Measurements from ENCODE around the gene MIER3. TPM values are rescaled to one million over a fixed set of nuclear protein-coding genes. Genes with fewer than 3 reads are reported as not detected.

The MIER3 gene
- total and polyA plus RNA-seq, 9 of the 15 experiments (the other 6 are each of a cell fraction or from before 2014, with no cell fraction given), result 4.1 to 29.3 (median 13.0) TPM

DNA sequence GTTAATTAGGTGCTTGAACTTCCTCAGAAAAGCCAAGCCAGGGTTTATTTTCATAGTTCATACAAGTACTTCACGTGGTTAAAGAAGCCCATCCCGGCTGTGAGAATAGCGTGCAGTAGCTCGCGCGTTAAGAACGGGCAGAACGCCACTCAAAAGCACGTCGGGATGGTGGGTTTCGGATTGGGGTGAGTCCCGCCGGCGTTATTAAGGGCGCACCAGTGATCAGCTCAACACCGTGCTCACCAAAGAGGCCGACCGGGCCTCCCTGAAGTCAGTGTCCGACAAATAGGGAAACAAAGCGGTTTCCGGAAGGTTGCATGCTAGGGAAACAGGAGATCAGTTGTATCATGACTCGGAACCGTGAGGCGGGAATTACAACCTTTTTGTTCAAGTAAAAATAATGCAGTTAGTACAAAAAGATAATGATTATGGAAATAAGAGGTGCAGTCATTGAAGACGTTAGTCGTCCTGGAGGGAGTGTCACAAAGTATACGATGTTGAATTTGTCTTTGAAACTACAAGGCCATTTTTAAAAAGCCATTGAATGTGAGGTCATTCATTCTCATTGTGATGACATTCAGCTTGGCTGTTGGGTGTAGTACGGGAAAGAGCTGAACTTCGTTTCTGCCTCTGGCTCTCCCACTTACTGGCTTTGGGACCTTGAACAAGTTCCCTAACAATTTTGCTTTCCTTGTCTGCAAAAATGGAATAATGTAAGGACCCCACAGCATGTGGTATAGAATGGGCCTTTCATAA, 41.5 kb downstream of the MIER3 start (continued):
- TF ChIP-seq, protein P1, sequence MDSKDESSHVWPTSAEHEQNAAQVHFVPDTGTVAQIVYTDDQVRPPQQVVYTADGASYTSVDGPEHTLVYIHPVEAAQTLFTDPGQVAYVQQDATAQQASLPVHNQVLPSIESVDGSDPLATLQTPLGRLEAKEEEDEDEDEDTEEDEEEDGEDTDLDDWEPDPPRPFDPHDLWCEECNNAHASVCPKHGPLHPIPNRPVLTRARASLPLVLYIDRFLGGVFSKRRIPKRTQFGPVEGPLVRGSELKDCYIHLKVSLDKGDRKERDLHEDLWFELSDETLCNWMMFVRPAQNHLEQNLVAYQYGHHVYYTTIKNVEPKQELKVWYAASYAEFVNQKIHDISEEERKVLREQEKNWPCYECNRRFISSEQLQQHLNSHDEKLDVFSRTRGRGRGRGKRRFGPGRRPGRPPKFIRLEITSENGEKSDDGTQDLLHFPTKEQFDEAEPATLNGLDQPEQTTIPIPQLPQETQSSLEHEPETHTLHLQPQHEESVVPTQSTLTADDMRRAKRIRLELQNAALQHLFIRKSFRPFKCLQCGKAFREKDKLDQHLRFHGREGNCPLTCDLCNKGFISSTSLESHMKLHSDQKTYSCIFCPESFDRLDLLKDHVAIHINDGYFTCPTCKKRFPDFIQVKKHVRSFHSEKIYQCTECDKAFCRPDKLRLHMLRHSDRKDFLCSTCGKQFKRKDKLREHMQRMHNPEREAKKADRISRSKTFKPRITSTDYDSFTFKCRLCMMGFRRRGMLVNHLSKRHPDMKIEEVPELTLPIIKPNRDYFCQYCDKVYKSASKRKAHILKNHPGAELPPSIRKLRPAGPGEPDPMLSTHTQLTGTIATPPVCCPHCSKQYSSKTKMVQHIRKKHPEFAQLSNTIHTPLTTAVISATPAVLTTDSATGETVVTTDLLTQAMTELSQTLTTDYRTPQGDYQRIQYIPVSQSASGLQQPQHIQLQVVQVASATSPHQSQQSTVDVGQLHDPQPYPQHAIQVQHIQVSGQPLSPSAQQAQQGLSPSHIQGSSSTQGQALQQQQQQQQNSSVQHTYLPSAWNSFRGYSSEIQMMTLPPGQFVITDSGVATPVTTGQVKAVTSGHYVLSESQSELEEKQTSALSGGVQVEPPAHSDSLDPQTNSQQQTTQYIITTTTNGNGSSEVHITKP (IDR thresholded peaks at IDR 0.05; ENCODE audit: partially characterized antibody), result no peak
- TF ChIP-seq FOXJ2 (tag; IDR thresholded peaks at IDR 0.05), result no peak
- TF ChIP-seq ZBTB7A (IDR thresholded peaks at IDR 0.05; ENCODE audit: borderline replicate concordance, control insufficient read depth, low read depth, low read length), result no peak
- TF ChIP-seq ZZZ3 (IDR thresholded peaks at IDR 0.05), result no peak
- no peak; a peak in 1 of 4 replicates for TF ChIP-seq MAZ (CRISPR knock-in tag; conservative IDR thresholded peaks at IDR 0.05 in 1 of 2, IDR thresholded peaks at IDR 0.05 in 1 of 2)
- TF ChIP-seq PPARD (CRISPR knock-in tag; IDR thresholded peaks at IDR 0.05), result no peak
- no peak for TF ChIP-seq KDM1A (IDR thresholded peaks at IDR 0.05)
- TF ChIP-seq, protein P2, sequence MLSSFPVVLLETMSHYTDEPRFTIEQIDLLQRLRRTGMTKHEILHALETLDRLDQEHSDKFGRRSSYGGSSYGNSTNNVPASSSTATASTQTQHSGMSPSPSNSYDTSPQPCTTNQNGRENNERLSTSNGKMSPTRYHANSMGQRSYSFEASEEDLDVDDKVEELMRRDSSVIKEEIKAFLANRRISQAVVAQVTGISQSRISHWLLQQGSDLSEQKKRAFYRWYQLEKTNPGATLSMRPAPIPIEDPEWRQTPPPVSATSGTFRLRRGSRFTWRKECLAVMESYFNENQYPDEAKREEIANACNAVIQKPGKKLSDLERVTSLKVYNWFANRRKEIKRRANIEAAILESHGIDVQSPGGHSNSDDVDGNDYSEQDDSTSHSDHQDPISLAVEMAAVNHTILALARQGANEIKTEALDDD (IDR thresholded peaks at IDR 0.05), result no peak
- TF ChIP-seq ESRRA (IDR thresholded peaks at IDR 0.05; ENCODE audit: borderline replicate concordance, low read depth), result no peak
- no peak for TF ChIP-seq PYGO2 (tag; IDR thresholded peaks at IDR 0.05)
- TF ChIP-seq POLR2AphosphoS5 (IDR thresholded peaks at IDR 0.05; ENCODE audit: control insufficient read depth, insufficient read depth, low read depth, low read length), result no peak
- no peak for TF ChIP-seq ZNF644 (tag; IDR thresholded peaks at IDR 0.05; ENCODE audit: low read depth)
- no peak for TF ChIP-seq ZNF253 (CRISPR knock-in tag; conservative IDR thresholded peaks at IDR 0.05)
- TF ChIP-seq CBX2 (IDR thresholded peaks at IDR 0.05; ENCODE audit: insufficient read depth, low read length, poor library complexity, severe bottlenecking), result no peak
- TF ChIP-seq, protein P3, sequence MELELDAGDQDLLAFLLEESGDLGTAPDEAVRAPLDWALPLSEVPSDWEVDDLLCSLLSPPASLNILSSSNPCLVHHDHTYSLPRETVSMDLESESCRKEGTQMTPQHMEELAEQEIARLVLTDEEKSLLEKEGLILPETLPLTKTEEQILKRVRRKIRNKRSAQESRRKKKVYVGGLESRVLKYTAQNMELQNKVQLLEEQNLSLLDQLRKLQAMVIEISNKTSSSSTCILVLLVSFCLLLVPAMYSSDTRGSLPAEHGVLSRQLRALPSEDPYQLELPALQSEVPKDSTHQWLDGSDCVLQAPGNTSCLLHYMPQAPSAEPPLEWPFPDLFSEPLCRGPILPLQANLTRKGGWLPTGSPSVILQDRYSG (tag; conservative IDR thresholded peaks at IDR 0.05; ENCODE audit: low read depth), result peak; percentile 45; the same call in 1 of the 2 replicates
- TF ChIP-seq, protein P4, sequence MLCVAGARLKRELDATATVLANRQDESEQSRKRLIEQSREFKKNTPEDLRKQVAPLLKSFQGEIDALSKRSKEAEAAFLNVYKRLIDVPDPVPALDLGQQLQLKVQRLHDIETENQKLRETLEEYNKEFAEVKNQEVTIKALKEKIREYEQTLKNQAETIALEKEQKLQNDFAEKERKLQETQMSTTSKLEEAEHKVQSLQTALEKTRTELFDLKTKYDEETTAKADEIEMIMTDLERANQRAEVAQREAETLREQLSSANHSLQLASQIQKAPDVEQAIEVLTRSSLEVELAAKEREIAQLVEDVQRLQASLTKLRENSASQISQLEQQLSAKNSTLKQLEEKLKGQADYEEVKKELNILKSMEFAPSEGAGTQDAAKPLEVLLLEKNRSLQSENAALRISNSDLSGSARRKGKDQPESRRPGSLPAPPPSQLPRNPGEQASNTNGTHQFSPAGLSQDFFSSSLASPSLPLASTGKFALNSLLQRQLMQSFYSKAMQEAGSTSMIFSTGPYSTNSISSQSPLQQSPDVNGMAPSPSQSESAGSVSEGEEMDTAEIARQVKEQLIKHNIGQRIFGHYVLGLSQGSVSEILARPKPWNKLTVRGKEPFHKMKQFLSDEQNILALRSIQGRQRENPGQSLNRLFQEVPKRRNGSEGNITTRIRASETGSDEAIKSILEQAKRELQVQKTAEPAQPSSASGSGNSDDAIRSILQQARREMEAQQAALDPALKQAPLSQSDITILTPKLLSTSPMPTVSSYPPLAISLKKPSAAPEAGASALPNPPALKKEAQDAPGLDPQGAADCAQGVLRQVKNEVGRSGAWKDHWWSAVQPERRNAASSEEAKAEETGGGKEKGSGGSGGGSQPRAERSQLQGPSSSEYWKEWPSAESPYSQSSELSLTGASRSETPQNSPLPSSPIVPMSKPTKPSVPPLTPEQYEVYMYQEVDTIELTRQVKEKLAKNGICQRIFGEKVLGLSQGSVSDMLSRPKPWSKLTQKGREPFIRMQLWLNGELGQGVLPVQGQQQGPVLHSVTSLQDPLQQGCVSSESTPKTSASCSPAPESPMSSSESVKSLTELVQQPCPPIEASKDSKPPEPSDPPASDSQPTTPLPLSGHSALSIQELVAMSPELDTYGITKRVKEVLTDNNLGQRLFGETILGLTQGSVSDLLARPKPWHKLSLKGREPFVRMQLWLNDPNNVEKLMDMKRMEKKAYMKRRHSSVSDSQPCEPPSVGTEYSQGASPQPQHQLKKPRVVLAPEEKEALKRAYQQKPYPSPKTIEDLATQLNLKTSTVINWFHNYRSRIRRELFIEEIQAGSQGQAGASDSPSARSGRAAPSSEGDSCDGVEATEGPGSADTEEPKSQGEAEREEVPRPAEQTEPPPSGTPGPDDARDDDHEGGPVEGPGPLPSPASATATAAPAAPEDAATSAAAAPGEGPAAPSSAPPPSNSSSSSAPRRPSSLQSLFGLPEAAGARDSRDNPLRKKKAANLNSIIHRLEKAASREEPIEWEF (CRISPR knock-in tag; IDR thresholded peaks at IDR 0.05), result no peak
